Measurements from ENCODE around the gene COL28A1.

Gene COL28A1

GRCh38 chr7:7553386-7553785 lies 17.7 kb upstream of the COL28A1 start:
- ChIA-PET POLR2A (no interaction called here), CTCF (no interaction called here)
- TF ChIP-seq ZNF169 (tag by site-specific recombination; IDR thresholded peaks at IDR 0.05) (no peak), ZFP69B (tag by site-specific recombination; IDR thresholded peaks at IDR 0.05) (no peak), IKZF3 (tag by site-specific recombination; IDR thresholded peaks at IDR 0.05) (no peak), KLF1 (tag by site-specific recombination; IDR thresholded peaks at IDR 0.05) (no peak), ZEB2 (tag by site-specific recombination; IDR thresholded peaks at IDR 0.05) (no peak), ZNF155 (tag by site-specific recombination; IDR thresholded peaks at IDR 0.05) (no peak), ZNF426 (tag by site-specific recombination; IDR thresholded peaks at IDR 0.05) (no peak), ZNF324 (tag by site-specific recombination; IDR thresholded peaks at IDR 0.05) (no peak), ZNF23 (tag by site-specific recombination; IDR thresholded peaks at IDR 0.05; ENCODE audit: borderline replicate concordance) (no peak), GLI4 (tag by site-specific recombination; IDR thresholded peaks at IDR 0.05) (no peak), ZNF37A (tag by site-specific recombination; IDR thresholded peaks at IDR 0.05) (no peak), ZNF157 (tag by site-specific recombination; IDR thresholded peaks at IDR 0.05) (no peak), ZNF146 (tag by site-specific recombination; IDR thresholded peaks at IDR 0.05) (no peak), BCL11B (tag by site-specific recombination; IDR thresholded peaks at IDR 0.05; ENCODE audit: low read depth) (no peak), MEIS1 (CRISPR knock-in tag; IDR thresholded peaks at IDR 0.05; ENCODE audit: borderline replicate concordance) (no peak), ZBTB10 (tag by site-specific recombination; IDR thresholded peaks at IDR 0.05) (no peak)
- TF ChIP-seq, protein P1, sequence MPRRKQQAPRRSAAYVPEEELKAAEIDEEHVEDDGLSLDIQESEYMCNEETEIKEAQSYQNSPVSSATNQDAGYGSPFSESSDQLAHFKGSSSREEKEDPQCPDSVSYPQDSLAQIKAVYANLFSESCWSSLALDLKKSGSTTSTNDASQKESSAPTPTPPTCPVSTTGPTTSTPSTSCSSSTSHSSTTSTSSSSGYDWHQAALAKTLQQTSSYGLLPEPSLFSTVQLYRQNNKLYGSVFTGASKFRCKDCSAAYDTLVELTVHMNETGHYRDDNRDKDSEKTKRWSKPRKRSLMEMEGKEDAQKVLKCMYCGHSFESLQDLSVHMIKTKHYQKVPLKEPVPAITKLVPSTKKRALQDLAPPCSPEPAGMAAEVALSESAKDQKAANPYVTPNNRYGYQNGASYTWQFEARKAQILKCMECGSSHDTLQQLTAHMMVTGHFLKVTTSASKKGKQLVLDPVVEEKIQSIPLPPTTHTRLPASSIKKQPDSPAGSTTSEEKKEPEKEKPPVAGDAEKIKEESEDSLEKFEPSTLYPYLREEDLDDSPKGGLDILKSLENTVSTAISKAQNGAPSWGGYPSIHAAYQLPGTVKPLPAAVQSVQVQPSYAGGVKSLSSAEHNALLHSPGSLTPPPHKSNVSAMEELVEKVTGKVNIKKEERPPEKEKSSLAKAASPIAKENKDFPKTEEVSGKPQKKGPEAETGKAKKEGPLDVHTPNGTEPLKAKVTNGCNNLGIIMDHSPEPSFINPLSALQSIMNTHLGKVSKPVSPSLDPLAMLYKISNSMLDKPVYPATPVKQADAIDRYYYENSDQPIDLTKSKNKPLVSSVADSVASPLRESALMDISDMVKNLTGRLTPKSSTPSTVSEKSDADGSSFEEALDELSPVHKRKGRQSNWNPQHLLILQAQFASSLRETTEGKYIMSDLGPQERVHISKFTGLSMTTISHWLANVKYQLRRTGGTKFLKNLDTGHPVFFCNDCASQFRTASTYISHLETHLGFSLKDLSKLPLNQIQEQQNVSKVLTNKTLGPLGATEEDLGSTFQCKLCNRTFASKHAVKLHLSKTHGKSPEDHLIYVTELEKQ (tag by site-specific recombination; IDR thresholded peaks at IDR 0.05; ENCODE audit: borderline replicate concordance) = no peak
- TF ChIP-seq, protein P2, sequence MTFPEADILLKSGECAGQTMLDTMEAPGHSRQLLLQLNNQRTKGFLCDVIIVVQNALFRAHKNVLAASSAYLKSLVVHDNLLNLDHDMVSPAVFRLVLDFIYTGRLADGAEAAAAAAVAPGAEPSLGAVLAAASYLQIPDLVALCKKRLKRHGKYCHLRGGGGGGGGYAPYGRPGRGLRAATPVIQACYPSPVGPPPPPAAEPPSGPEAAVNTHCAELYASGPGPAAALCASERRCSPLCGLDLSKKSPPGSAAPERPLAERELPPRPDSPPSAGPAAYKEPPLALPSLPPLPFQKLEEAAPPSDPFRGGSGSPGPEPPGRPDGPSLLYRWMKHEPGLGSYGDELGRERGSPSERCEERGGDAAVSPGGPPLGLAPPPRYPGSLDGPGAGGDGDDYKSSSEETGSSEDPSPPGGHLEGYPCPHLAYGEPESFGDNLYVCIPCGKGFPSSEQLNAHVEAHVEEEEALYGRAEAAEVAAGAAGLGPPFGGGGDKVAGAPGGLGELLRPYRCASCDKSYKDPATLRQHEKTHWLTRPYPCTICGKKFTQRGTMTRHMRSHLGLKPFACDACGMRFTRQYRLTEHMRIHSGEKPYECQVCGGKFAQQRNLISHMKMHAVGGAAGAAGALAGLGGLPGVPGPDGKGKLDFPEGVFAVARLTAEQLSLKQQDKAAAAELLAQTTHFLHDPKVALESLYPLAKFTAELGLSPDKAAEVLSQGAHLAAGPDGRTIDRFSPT (tag by site-specific recombination; IDR thresholded peaks at IDR 0.05) = no peak

GRCh38 chr7:7552199-7552598 lies 16.5 kb upstream of the COL28A1 start:
- ChIA-PET CTCF (interaction anchor here (0.6 to 1.4 kb wide), 2 partner anchors 11 to 474 kb away, joined by 3 to 4 read pairs; no protein-coding TSS in a partner anchor), POLR2A (no interaction called here)
- peaks cover 8% of the 10 kb centered on the region for H3K4me1 ChIP-seq (ENCODE audit: control insufficient read depth, insufficient read depth, low read length)
- no peak overlapping the region for H3K4me3 ChIP-seq (ENCODE audit: low read depth, low read length)
- TF ChIP-seq ZNF654 (tag by site-specific recombination; IDR thresholded peaks at IDR 0.05; ENCODE audit: low read depth) = no peak
- no peaks in the 10 kb centered on the region for H3K36me3 ChIP-seq (ENCODE audit: control insufficient read depth in 2 of 2, insufficient read depth in 1 of 2, low read length in 2 of 2)
- no peaks in the 10 kb centered on the region for H3K9me3 ChIP-seq (ENCODE audit: control insufficient read depth, insufficient read depth, low read depth, low read length)
- H3K27ac ChIP-seq (ENCODE audit: extremely low read depth, low read depth, low read length) = no peak overlapping the region

More at GRCh38 chr7:7553386-7553785, 17.7 kb upstream of the COL28A1 start:
- no peak overlapping the region for H3K4me3 ChIP-seq (ENCODE audit: low read depth, low read length)
- H3K36me3 ChIP-seq (ENCODE audit: control insufficient read depth in 2 of 2, insufficient read depth in 1 of 2, low read length in 2 of 2) = no peaks in the 10 kb centered on the region
- peaks cover 8% of the 10 kb centered on the region for H3K4me1 ChIP-seq (ENCODE audit: control insufficient read depth, insufficient read depth, low read length)
- H3K9me3 ChIP-seq (ENCODE audit: control insufficient read depth, insufficient read depth, low read depth, low read length) = no peaks in the 10 kb centered on the region
- H3K27ac ChIP-seq (ENCODE audit: extremely low read depth, low read depth, low read length) = no peak overlapping the region
